KMS-11 (cell line): ENCODE measurements around the gene ZRANB2.

Experiments
- H2AFZ ChIP-seq: fragments of 200-600 bp; sonication (generic); 2 replicates; pipeline ENCODE4 v1.6.1; 2016; ENCODE audit warnings: antibody characterized with exemption, mixed run types, low read depth
- H3K27ac ChIP-seq: fragments of 200-600 bp; sonication (generic); 2 replicates; pipeline ENCODE4 v1.6.1; 2016; ENCODE audit warnings: mild to moderate bottlenecking, mixed run types
- H3K27me3 ChIP-seq: fragments of 200-600 bp; sonication (generic); 2 replicates; pipeline ENCODE4 v1.6.1; 2017; ENCODE audit warnings: mild to moderate bottlenecking, low read depth, mixed run types, moderate library complexity; ENCODE audit not compliant: insufficient read depth
- H3K36me3 ChIP-seq: fragments of 200-600 bp; sonication (generic); 2 replicates; pipeline ENCODE4 v1.6.1; 2017; ENCODE audit warnings: mild to moderate bottlenecking, mixed run types; ENCODE audit not compliant: insufficient read depth
- H3K4me1 ChIP-seq: fragments of 200-600 bp; sonication (generic); 2 replicates; pipeline ENCODE4 v1.6.1; 2016; ENCODE audit warnings: mild to moderate bottlenecking, low read depth, mixed run types; ENCODE audit not compliant: poor library complexity, severe bottlenecking
- H3K4me2 ChIP-seq: fragments of 200-600 bp; sonication (generic); 2 replicates; pipeline ENCODE4 v1.7.0; 2016; ENCODE audit warnings: mild to moderate bottlenecking, mixed run types
- H3K4me3 ChIP-seq: fragments of 200-600 bp; sonication (generic); IDR thresholded peaks from 2 replicates; pipeline ENCODE4 v1.6.1; 2017; ENCODE audit warnings: low read depth, low read length, mixed read lengths; ENCODE audit not compliant: insufficient read depth
- H3K79me2 ChIP-seq: fragments of 200-600 bp; sonication (generic); 2 replicates; pipeline ENCODE4 v1.6.1; 2016; ENCODE audit warnings: low read depth, mixed run types; ENCODE audit not compliant: insufficient read depth
- H3K9ac ChIP-seq: fragments of 200-600 bp; sonication (generic); 2 replicates; pipeline ENCODE4 v1.6.1; 2016; ENCODE audit warnings: mild to moderate bottlenecking, mixed run types
- H4K20me1 ChIP-seq: fragments of 200-600 bp; sonication (generic); 2 replicates; pipeline ENCODE4 v1.6.1; 2016; ENCODE audit warnings: mild to moderate bottlenecking, mixed run types; ENCODE audit not compliant: insufficient read depth
- TF ChIP-seq, protein P1 (sequence below): fragments of 200-600 bp; sonication (generic); conservative IDR thresholded peaks from 2 replicates; pipeline ENCODE4 v1.6.1; 2017; ENCODE audit warnings: low read depth, mild to moderate bottlenecking, antibody characterized with exemption, low read length, moderate library complexity, mixed read lengths

ZRANB2 gene

DNA sequence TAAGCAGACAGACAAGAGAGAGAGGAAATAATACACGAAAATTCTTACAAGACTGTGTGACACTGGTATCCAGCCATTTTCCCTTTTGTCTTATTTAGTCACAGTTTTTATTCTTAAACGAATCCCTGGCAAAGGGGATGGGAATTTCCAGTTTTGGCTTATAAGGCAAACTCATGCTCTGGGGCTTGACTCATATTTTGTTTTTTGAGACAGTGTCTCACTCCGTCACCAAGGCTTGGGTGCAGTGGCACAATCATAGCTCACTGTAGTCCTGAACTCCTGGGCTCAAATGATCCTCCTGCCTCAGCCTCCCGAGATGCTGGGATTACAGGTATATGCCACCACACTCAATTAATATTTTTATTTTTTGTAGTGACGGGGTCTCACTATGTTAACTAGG lies 65.1 kb downstream of the ZRANB2 start:
- Histone ChIP-seq H3K4me1 (no peaks in the 10 kb centered on the region), H4K20me1 (no peaks in the 10 kb centered on the region), H2AFZ (no peak overlapping the region), H3K27me3 (no peaks in the 10 kb centered on the region), H3K27ac (no peak overlapping the region), H3K9ac (no peak overlapping the region), H3K36me3 (no peaks in the 10 kb centered on the region), H3K4me3 (no peak overlapping the region), H3K79me2 (no peaks in the 10 kb centered on the region), H3K4me2 (no peak overlapping the region)
- TF ChIP-seq, protein P1, sequence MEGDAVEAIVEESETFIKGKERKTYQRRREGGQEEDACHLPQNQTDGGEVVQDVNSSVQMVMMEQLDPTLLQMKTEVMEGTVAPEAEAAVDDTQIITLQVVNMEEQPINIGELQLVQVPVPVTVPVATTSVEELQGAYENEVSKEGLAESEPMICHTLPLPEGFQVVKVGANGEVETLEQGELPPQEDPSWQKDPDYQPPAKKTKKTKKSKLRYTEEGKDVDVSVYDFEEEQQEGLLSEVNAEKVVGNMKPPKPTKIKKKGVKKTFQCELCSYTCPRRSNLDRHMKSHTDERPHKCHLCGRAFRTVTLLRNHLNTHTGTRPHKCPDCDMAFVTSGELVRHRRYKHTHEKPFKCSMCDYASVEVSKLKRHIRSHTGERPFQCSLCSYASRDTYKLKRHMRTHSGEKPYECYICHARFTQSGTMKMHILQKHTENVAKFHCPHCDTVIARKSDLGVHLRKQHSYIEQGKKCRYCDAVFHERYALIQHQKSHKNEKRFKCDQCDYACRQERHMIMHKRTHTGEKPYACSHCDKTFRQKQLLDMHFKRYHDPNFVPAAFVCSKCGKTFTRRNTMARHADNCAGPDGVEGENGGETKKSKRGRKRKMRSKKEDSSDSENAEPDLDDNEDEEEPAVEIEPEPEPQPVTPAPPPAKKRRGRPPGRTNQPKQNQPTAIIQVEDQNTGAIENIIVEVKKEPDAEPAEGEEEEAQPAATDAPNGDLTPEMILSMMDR: no peak

DNA sequence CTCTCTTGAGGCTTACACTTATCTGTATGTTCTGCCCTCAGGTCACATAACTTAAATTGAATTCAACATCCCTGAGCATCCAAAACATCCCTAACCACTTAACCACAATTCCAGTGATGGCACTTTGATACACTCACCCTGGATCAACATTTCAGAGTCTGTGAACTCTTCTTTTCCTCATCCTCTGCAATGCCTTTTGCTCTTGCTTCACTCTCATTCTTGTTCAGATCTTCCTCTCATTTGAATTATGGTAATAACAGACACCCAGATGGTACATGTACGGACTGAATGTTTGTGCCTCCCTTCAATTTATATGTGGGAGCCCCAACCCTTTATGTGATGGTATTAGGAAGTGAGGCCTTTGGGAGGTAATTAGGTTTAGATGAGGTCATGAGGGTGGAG lies 66.7 kb downstream of the ZRANB2 start:
- H2AFZ ChIP-seq: no peak overlapping the region
- H3K4me1 ChIP-seq: no peaks in the 10 kb centered on the region
- H3K4me3 ChIP-seq: no peak overlapping the region
- H3K36me3 ChIP-seq: no peaks in the 10 kb centered on the region
- H3K27me3 ChIP-seq: no peaks in the 10 kb centered on the region
- no peak overlapping the region for H3K9ac ChIP-seq
- H3K4me2 ChIP-seq: no peak overlapping the region
- H4K20me1 ChIP-seq: no peaks in the 10 kb centered on the region
- no peak overlapping the region for H3K27ac ChIP-seq
- TF ChIP-seq, protein P1: no peak
- no peaks in the 10 kb centered on the region for H3K79me2 ChIP-seq
